ENCODE results near the gene SEPTIN5.

SEPTIN5 gene

DNA sequence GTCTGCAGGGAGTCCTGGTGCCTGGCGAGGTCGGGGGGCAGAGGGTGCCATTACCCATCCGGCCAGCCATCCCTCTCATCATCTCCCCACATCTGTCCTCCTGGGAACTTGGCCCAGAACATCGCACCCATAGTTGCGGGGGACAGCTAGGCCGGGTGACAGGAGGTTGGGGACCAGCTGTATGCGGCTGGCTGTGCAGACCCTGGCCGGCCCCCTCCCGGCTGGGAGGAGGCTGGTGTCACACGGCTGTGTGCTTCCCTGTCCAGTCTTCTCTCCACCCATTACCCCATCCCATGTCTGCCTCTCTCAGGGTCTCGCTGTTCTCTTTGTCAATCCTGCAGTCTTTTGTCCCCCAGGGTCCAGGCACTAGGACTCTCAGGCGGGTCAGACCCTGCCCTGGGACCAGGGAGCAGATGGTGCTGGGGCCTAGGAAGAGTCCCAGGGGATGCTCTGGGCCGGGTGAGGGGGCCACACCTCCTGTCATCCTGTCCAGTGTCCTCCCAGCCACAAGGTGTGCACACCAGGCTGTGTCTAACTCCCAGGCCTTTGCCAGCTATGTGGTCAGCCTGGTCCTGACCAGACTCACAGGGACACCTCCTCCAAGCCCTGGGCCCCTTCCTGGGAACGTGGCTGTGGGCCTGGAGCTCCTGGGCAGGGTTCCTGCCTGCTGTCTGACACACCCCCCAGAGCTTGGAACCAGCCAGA is 39.8 kb downstream of the SEPTIN5 start:
- no peak for TF ChIP-seq EZH2phosphoT487 (IDR thresholded peaks at IDR 0.05; ENCODE audit: low read depth)
- TF ChIP-seq, protein P1, sequence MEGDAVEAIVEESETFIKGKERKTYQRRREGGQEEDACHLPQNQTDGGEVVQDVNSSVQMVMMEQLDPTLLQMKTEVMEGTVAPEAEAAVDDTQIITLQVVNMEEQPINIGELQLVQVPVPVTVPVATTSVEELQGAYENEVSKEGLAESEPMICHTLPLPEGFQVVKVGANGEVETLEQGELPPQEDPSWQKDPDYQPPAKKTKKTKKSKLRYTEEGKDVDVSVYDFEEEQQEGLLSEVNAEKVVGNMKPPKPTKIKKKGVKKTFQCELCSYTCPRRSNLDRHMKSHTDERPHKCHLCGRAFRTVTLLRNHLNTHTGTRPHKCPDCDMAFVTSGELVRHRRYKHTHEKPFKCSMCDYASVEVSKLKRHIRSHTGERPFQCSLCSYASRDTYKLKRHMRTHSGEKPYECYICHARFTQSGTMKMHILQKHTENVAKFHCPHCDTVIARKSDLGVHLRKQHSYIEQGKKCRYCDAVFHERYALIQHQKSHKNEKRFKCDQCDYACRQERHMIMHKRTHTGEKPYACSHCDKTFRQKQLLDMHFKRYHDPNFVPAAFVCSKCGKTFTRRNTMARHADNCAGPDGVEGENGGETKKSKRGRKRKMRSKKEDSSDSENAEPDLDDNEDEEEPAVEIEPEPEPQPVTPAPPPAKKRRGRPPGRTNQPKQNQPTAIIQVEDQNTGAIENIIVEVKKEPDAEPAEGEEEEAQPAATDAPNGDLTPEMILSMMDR (IDR thresholded peaks at IDR 0.05; ENCODE audit: low read depth, low read length), result no peak
- H3K36me3 ChIP-seq (replicated peaks; ENCODE audit: low read depth, low read length), result no peaks in the 10 kb centered on the region
- H3K27me3 ChIP-seq (ENCODE audit: low read depth, low read length), result peaks cover 8% of the 10 kb centered on the region; the same call in 1 of the 2 replicates
- no peak overlapping the region for H3K9ac ChIP-seq (ENCODE audit: low read length)
- H3K4me3 ChIP-seq (ENCODE audit: low read length), result no peak overlapping the region
- no peak overlapping the region for H2AFZ ChIP-seq (ENCODE audit: low read depth, low read length)
- no peaks in the 10 kb centered on the region for H3K79me2 ChIP-seq (ENCODE audit: low read length)
- H3K27ac ChIP-seq (ENCODE audit: low read length), result no peak overlapping the region
- peaks cover 5% of the 10 kb centered on the region for H3K4me1 ChIP-seq (ENCODE audit: low read length)
- H3K9me3 ChIP-seq (ENCODE audit: insufficient read depth, low read length), result no peaks in the 10 kb centered on the region
- H4K20me1 ChIP-seq (ENCODE audit: insufficient read depth, low read length), result no peaks in the 10 kb centered on the region
- H3K4me2 ChIP-seq (ENCODE audit: low read length), result no peak overlapping the region

DNA sequence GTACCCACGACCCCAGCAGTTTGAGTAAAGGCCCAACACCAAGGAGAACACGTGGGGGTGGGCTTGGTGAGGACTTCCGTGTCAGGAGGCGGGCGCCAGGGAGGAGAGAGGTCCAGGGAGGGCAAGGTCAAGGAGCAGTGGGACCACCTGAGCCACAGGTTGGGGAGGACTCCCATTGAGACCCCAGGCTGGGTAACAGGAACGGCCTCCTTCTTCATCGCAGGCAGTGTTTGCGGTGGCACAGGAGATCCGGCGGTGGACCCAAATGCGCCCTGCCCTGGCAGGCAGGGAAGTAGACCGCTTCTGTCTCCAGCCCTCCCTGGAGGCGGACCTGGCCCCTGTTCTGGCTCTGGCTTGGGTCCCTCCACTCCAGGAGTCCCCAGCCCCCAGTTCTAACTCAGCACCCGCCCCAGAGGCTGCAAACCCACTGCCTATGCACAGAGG is 40.4 kb downstream of the SEPTIN5 start:
- Histone ChIP-seq H3K27me3 (ENCODE audit: low read depth, low read length) (peaks cover 4% of the 10 kb centered on the region; the same call in 1 of the 2 replicates), H4K20me1 (ENCODE audit: insufficient read depth, low read length) (no peaks in the 10 kb centered on the region), H3K9ac (ENCODE audit: low read length) (no peak overlapping the region), H3K36me3 (replicated peaks; ENCODE audit: low read depth, low read length) (no peaks in the 10 kb centered on the region), H3K4me2 (ENCODE audit: low read length) (no peak overlapping the region), H3K4me3 (ENCODE audit: low read length) (no peak overlapping the region), H3K79me2 (ENCODE audit: low read length) (no peaks in the 10 kb centered on the region), H3K27ac (ENCODE audit: low read length) (no peak overlapping the region), H3K9me3 (ENCODE audit: insufficient read depth, low read length) (no peaks in the 10 kb centered on the region), H3K4me1 (ENCODE audit: low read length) (peaks cover 5% of the 10 kb centered on the region), H2AFZ (ENCODE audit: low read depth, low read length) (no peak overlapping the region)
- TF ChIP-seq EZH2phosphoT487 (IDR thresholded peaks at IDR 0.05; ENCODE audit: low read depth), result no peak
- TF ChIP-seq, protein P1 (IDR thresholded peaks at IDR 0.05; ENCODE audit: low read depth, low read length), result no peak

DNA sequence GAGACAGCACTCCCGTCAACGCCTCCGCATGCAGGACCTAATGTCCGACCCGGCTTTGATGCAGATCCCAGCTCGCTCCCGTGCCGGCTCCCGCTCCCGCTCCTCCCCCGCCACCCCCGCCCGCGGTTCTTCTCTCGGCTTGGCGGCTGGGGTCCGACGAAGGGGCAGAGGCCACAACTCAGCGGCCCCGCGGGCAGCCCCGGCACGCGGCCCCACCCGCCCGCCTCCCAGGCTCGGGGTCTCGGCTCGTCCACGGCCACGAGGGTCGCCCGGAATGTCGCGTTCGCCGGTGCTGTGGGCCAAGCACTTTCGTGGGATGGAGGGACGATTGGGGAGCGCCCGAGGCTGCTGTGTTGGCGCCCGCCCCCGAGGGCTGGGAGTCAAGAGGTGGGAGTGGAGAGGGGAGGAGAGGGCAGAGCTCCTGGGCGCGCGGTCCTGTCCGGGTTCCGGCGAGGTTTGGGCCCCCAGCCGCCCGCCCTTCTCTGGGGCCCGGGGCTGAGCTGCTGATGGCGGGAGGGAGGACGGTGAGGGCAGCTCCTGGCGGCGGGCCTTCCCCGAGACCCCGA is 40.9 kb downstream of the SEPTIN5 start:
- H3K4me3 ChIP-seq (ENCODE audit: low read length), result no peak overlapping the region
- peaks cover 4% of the 10 kb centered on the region; the same call in 1 of the 2 replicates for H3K27me3 ChIP-seq (ENCODE audit: low read depth, low read length)

GRCh38 chr22:19755722-19756287 is 41.5 kb downstream of the SEPTIN5 start:
- H4K20me1 ChIP-seq (ENCODE audit: insufficient read depth, low read length), result no peaks in the 10 kb centered on the region
- H3K9ac ChIP-seq (ENCODE audit: low read length), result no peak overlapping the region
- no peaks in the 10 kb centered on the region for H3K9me3 ChIP-seq (ENCODE audit: insufficient read depth, low read length)
- H3K4me2 ChIP-seq (ENCODE audit: low read length), result no peak overlapping the region
- H3K79me2 ChIP-seq (ENCODE audit: low read length), result no peaks in the 10 kb centered on the region
- H3K36me3 ChIP-seq (replicated peaks; ENCODE audit: low read depth, low read length), result no peaks in the 10 kb centered on the region
- no peak overlapping the region for H2AFZ ChIP-seq (ENCODE audit: low read depth, low read length)
- TF ChIP-seq, protein P1 (IDR thresholded peaks at IDR 0.05; ENCODE audit: low read depth, low read length), result no peak
- no peak for TF ChIP-seq EZH2phosphoT487 (IDR thresholded peaks at IDR 0.05; ENCODE audit: low read depth)
- H3K27ac ChIP-seq (ENCODE audit: low read length), result no peak overlapping the region
- peaks cover 4% of the 10 kb centered on the region; the same call in 1 of the 2 replicates for H3K27me3 ChIP-seq (ENCODE audit: low read depth, low read length)
- no peak overlapping the region for H3K4me3 ChIP-seq (ENCODE audit: low read length)
- H3K4me1 ChIP-seq (ENCODE audit: low read length), result peaks cover 5% of the 10 kb centered on the region

More for the DNA sequence above, 40.9 kb downstream of the SEPTIN5 start:
- no peaks in the 10 kb centered on the region for H4K20me1 ChIP-seq (ENCODE audit: insufficient read depth, low read length)
- TF ChIP-seq, protein P1 (IDR thresholded peaks at IDR 0.05; ENCODE audit: low read depth, low read length), result no peak
- TF ChIP-seq EZH2phosphoT487 (IDR thresholded peaks at IDR 0.05; ENCODE audit: low read depth), result no peak
- H3K36me3 ChIP-seq (replicated peaks; ENCODE audit: low read depth, low read length), result no peaks in the 10 kb centered on the region
- H3K4me2 ChIP-seq (ENCODE audit: low read length), result no peak overlapping the region
- no peaks in the 10 kb centered on the region for H3K79me2 ChIP-seq (ENCODE audit: low read length)
- no peak overlapping the region for H3K9ac ChIP-seq (ENCODE audit: low read length)
- H3K9me3 ChIP-seq (ENCODE audit: insufficient read depth, low read length), result no peaks in the 10 kb centered on the region
- H3K27ac ChIP-seq (ENCODE audit: low read length), result no peak overlapping the region
- no peak overlapping the region for H2AFZ ChIP-seq (ENCODE audit: low read depth, low read length)
- peaks cover 5% of the 10 kb centered on the region for H3K4me1 ChIP-seq (ENCODE audit: low read length)
